ENCODE results near the gene CCDC12. TPM values are rescaled to one million over a fixed set of nuclear protein-coding genes. Genes with fewer than 3 reads are reported as not detected.

CCDC12 gene
- total and polyA plus RNA-seq, 11 donors = 27.1 to 120 (median 34.4) TPM

- 76 to 88% (median 84%) methylated on average over 19 to 22 of the region's 22 CpGs for WGBS, 4 donors
- H3K4me3 ChIP-seq = no peak overlapping the region
Observed at GRCh38 chr3:46899151-46900006, 77.2 kb downstream of the CCDC12 start.

GRCh38 chr3:46898321-46899150 is 78.0 kb downstream of the CCDC12 start:
- intact Hi-C loops (cut with DNase I) = loop anchor here in 2 of 10 donors (5.0 kb wide), 1 partner anchor 191 kb away; no protein-coding TSS in a partner anchor
- 21 to 35% (median 24%) methylated on average over 33 to 71 of the region's 71 CpGs for WGBS, 4 donors

More at GRCh38 chr3:46899151-46900006, 77.2 kb downstream of the CCDC12 start:
- H3K9me3 ChIP-seq = no peaks in the 10 kb centered on the region
- peaks cover 0 to 17% (median 0%) of the 10 kb centered on the region in 9 donors for H3K27me3 ChIP-seq
- intact Hi-C loops (cut with DNase I) = loop anchor here in 2 of 10 donors (5.0 kb wide), 1 partner anchor 192 kb away; no protein-coding TSS in a partner anchor
- TF ChIP-seq CTCF (IDR thresholded peaks at IDR 0.05) = no peak
- TF ChIP-seq POLR2A (IDR thresholded peaks at IDR 0.05) = no peak
- no peaks in the 10 kb centered on the region for H3K36me3 ChIP-seq
- H3K4me1 ChIP-seq = peaks cover 0 to 28% (median 9%) of the 10 kb centered on the region in 12 donors
- ATAC-seq = peak in 1 of 4 donors; percentile 12
- DNase-seq = peak in 3 of 5 donors; percentile 28 to 62 (median 37)
- H3K27ac ChIP-seq = no peak overlapping the region

GRCh38 chr3:46897829-46898320 is 78.7 kb downstream of the CCDC12 start:
- Histone ChIP-seq H3K36me3 (no peaks in the 10 kb centered on the region), H3K27me3 (peaks cover 0 to 17% (median 0%) of the 10 kb centered on the region in 9 donors), H3K27ac (no peak overlapping the region), H3K4me1 (peaks cover 0 to 38% (median 16%) of the 10 kb centered on the region in 12 donors), H3K4me3 (peak overlapping the region in 1 of 12 donors; percentile 9), H3K9me3 (no peaks in the 10 kb centered on the region)
- DNase-seq (peak in 2 of 5 donors; percentile 16 to 21), ATAC-seq (no peak)
- TF ChIP-seq POLR2A (IDR thresholded peaks at IDR 0.05) = no peak
- TF ChIP-seq CTCF (IDR thresholded peaks at IDR 0.05) = no peak
- intact Hi-C loops (cut with DNase I) = loop anchor here in 2 of 10 donors (5.0 kb wide), 1 partner anchor 191 kb away; no protein-coding TSS in a partner anchor
- WGBS, 4 donors = 79 to 86% (median 85%) methylated on average over 13 to 15 of the region's 15 CpGs

More at GRCh38 chr3:46898321-46899150, 78.0 kb downstream of the CCDC12 start:
- H3K4me1 ChIP-seq = peaks cover 0 to 31% (median 9%) of the 10 kb centered on the region in 12 donors
- H3K27me3 ChIP-seq = peaks cover 0 to 17% (median 0%) of the 10 kb centered on the region in 9 donors
- H3K9me3 ChIP-seq = no peaks in the 10 kb centered on the region
- ATAC-seq (peak in 1 of 4 donors; percentile 7), DNase-seq (peak in 3 of 5 donors; percentile 24 to 63 (median 35))
- no peak overlapping the region for H3K27ac ChIP-seq
- peak overlapping the region in 3 of 12 donors; percentile 2 to 12 (median 9) for H3K4me3 ChIP-seq
- TF ChIP-seq CTCF (IDR thresholded peaks at IDR 0.05) = no peak
- no peak for TF ChIP-seq POLR2A (IDR thresholded peaks at IDR 0.05)
- H3K36me3 ChIP-seq = no peaks in the 10 kb centered on the region
